ENCODE data around the gene SURF4. TPM values are rescaled to one million over a fixed set of nuclear protein-coding genes. Genes with fewer than 3 reads are reported as not detected.
"Not testable (repeated sequence)": the region's sequence is repeated elsewhere in the genome, so short reads cannot be mapped to it uniquely, and the experiment has no call there.

The SURF4 gene
- polyA plus RNA-seq, 4 donors = 159 to 184 (median 178) TPM

DNA sequence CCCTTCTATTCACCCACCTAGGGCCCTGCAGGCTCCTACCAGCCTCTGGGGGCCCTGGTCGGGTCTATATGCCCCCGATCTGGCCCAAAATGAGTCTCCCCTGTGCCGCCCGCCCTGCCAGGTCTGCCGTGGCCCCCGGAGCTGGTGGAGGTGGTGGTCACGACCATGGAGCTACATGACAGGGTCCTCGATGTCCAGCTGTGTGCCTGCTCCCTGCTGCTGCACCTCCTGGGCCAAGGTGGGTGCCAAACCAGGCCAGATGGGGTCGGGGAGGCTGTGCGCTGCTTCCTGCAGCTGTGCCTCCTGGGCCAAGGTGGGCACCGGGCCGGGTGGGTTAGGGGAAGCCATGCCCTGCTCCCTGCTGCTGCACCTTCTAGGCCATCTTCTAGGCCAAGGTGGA lies 24.4 kb upstream of the SURF4 start:
- no peak for DNase-seq (ENCODE audit: low read depth in 4 of 4, low spot score in 3 of 4)

DNA sequence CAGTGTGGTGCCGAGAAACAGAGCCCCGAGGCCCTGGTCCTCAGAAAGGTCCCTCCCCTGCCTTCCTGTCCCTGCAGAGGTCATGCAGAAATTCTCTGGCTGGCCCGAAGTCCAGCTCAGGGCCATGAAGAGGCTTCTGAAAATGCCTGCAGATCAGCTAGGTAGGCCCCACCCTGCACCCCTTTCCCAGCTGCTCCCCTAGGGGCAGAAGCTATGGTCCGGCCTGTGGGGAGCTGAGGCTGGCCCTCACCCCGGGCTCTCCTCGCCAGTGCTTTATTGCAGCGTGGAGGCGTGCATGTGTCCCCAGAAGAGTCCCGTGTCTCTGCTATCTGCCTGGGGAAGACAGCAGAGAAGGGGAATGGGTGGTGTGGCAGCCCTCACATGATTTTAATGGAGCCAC lies 22.0 kb upstream of the SURF4 start:
- DNase-seq (ENCODE audit: low read depth in 4 of 4, low spot score in 3 of 4) = no peak

DNA sequence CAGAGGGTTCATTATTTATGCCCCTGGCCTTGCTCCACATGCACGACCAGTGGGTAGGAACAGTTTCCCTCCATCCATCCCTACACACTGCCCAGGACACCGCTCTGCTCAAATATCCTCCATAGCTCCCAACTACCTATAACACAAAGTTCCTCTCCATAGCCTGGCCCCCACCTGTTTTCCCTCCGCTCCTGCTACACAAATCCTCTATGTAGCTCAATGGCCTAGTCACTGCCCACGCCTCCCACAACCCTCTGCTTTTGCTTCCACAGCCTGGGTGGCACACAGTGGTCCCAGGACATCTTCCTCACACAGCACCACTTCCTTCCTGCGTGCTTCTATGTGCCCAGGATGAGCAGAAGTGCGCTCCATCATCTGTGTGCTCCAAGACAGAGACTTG lies 21.5 kb upstream of the SURF4 start:
- no peak for DNase-seq (ENCODE audit: low read depth in 4 of 4, low spot score in 3 of 4)

DNA sequence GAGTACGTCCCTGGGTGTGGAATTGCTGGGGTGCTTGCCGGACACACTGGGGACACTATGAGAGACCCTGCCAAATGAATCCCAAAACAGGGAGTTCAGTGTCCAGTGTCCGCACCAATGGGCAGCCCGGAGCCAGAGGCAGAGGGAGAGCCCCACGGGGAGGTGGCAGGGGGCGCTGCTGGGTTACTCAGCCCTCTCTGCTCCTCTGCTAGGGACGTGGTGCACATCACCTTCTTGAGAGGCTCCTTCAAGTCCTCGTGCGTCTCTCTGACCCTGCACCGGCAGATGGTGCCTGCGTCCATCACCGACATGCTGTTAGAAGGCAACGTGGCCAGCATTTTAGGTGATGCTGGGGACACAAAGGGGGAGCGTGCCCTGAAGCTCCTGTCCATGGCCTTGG lies 21.1 kb upstream of the SURF4 start:
- DNase-seq (ENCODE audit: low read depth in 4 of 4, low spot score in 3 of 4) = no peak

DNA sequence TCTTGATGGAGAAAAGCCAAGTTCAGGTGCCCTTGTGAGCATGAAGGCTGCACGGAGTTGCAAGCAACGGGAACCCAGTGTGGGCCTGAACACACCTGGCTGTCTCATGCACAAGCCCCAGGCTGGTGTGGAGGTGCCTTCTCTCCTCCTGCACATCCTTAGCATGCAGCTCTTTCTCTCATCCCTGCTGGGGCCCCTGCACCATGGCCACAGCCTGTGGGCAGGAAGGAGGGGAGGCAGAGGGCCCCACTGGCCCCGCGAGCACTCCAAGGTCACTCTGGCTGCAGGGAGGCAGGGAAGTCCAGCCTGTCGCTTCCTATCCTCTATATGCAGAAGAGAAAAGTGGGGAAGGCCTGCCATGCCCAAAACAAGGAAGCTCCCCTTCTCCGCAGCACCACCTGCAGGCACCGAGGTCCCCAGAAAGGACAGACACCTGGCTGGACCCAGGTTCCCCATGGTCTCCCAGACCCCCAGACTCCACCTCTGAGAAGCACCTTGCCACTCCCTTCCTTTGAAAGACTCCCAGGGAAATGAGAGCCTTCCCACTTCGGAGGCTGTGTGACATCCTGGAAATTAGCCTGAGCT lies 18.9 kb upstream of the SURF4 start:
- no peak for DNase-seq (ENCODE audit: low read depth in 4 of 4, low spot score in 3 of 4)

DNA sequence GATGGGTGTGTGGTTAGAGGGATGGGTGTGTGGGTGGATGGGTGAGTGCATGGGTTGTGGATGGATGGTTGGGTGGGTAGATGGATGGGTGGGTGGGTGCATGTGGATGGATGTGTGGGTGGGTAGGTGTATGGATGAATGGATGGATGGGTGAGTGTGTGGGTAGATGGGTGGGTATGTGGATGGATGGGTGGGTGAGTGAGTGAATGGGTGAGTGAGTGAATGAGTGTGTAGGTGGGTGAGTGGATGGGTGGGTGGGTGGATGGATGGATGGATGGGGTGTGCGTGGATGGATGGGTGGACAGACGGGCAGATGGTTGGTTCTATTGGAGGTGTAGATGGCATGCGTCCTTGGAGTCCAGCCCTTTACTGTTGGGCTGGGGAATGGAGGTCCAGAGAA lies 17.5 kb upstream of the SURF4 start:
- no peak for DNase-seq (ENCODE audit: low read depth in 4 of 4, low spot score in 3 of 4)

DNA sequence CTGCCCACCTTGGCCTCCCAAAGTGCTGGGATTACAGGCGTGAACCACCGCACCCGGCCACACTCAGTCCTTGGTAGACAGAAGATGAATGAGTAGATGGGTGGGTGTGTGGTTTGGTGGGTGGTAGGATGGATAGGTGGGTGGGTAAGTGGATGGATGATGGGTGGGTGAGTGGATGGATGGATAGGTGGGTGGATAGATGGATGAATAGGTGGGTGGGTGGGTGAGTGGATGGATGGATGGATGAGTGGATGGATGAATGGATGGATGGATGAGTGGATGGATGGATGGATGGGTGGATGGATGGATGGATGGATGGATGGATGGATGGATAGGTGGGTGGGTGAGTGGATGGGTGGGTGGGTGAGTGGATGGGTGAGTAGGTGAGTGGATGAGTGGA lies 16.4 kb upstream of the SURF4 start:
- DNase-seq (ENCODE audit: low read depth in 4 of 4, low spot score in 3 of 4) = not testable (repeated sequence)

DNA sequence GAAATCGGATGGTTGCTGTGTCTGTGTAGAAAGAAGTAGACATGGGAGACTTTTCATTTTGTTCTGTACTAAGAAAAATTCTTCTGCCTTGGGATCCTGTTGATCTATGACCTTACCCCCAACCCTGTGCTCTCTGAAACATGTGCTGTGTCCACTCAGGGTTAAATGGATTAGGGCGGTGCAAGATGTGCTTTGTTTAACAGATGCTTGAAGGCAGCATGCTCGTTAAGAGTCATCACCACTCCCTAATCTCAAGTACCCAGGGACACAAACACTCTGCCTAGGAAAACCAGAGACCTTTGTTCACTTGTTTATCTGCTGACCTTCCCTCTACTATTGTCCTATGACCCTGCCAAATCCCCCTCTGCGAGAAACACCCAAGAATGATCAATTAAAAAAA lies 15.6 kb upstream of the SURF4 start:
- not testable (repeated sequence) for DNase-seq (ENCODE audit: low read depth in 4 of 4, low spot score in 3 of 4)

DNA sequence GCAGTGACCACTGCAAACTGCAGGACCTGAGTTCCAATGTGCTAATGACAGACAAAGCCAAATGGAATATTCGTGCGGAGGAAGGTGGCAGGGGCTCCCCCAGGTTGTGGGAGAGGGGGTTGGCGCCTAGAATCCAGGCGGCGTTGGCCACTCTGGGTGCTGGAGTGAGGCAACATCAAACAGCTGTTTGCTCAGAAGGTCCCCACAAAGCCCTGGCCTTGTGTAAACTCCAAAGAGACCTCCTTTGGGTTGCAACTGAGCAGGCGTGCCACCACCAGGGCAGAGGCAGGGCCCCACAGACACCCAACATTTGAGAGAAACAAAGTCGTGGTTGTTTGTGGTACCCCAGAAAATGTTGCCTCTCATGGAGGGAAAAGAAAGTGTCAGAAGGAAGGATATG lies 14.9 kb upstream of the SURF4 start:
- no peak for DNase-seq (ENCODE audit: low read depth in 4 of 4, low spot score in 3 of 4)

DNA sequence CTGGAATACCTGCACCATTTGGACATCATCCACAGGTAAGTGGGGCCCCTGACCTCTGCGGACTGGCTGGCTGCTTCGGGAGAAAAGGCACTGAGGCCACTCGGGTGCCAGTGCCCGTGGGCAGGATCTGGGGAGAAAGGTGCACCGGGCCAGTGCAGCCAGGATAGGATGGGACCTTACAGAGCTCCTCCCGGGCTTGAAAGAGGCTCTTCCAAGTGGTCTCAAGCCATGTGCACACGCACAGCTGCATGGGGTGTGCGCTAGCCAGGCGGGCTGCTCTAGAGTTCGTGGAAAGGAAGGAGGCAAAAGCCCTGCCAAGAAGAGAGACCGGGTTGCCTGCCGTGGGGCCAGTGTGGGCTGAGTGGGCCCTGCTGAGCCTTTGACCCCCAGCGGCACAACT lies 13.7 kb upstream of the SURF4 start:
- no peak for DNase-seq (ENCODE audit: low read depth in 4 of 4, low spot score in 3 of 4)

DNA sequence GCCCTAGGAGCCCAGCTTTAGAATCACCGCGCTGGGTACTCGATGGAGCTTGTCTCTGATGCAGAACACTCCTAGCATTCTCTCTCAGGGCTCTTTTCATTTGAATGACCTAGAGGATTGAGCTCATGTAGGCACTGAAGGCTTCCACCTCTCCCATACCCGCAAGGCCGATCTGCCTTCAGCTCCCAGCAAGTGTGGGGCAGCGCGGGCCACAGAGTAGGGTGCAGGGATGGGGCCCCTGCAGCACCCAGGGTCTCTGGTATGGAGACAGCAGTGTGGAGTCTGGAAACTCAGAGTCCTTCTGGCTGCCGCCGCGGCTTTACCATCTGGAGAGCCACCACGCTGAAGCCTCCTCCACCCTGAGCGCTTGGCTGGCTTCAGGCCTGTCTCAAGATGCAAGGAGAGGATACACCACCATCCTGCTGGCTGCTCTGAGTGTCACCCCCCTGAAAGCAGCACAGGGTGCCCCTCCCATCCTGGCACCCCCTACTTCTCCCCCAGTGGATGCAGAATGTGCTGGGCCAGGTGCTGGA lies 13.2 kb upstream of the SURF4 start:
- no peak for DNase-seq (ENCODE audit: low read depth in 4 of 4, low spot score in 3 of 4)

DNA sequence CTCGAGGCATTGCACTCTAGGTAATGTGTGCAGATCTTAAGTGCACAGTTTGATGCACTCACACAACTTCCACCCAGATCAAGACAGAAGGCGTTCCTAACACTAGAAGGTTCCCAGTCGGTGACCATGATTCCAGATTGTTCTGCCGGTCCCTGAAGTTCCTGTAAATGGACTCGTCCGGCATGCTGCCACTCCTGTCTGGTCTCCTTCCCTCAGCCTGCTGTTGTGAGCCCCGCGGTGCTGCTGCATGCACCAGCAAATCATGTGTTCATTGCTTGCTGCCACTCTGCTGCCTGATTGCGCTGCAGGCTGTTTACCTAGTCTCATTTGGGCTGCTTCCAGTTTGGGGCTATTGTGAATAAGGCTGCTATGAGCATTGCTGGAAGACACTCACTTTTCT lies 11.8 kb upstream of the SURF4 start:
- no peak for DNase-seq (ENCODE audit: low read depth in 4 of 4, low spot score in 3 of 4)

DNA sequence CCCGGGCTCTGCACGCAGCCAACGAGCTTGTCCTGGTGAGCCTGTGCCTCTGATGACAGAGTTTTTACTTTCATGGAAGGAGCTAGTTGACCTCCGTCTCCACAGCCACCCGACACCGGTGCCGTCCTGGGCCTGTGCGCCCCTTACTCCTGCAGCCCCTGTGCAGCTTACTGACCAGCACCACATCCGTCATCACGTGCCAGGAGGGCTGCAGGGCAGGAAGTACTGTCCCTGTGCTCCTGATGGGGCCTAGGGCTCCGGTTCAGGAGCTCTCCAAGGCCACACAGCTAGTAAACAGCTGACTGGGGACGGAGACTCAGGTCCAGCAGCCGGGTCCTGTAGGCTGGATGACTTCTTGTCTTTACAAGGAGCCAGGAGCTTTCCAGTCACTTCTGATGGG lies 10.5 kb upstream of the SURF4 start:
- DNase-seq (ENCODE audit: low read depth in 4 of 4, low spot score in 3 of 4) = no peak

DNA sequence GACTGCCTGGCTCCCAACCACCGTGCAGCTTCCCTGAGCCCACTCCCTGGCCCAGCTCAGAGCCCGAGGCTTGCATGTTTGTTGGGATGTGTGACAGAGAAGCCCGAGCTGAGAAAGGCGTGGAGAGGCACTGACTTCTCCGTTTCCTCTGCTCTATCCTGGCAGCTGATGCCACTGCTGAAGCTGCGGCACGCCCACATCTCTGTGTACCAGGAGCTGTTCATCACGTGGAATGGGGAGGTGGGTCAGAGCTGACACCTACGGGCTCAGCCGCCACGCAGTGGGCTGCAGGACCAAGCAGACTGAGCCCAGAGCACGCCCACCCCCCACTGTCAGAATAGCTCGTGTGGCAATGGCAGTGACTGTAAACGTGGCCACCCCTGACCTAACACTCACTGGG lies 9.6 kb upstream of the SURF4 start:
- DNase-seq (ENCODE audit: low read depth in 4 of 4, low spot score in 3 of 4) = no peak

DNA sequence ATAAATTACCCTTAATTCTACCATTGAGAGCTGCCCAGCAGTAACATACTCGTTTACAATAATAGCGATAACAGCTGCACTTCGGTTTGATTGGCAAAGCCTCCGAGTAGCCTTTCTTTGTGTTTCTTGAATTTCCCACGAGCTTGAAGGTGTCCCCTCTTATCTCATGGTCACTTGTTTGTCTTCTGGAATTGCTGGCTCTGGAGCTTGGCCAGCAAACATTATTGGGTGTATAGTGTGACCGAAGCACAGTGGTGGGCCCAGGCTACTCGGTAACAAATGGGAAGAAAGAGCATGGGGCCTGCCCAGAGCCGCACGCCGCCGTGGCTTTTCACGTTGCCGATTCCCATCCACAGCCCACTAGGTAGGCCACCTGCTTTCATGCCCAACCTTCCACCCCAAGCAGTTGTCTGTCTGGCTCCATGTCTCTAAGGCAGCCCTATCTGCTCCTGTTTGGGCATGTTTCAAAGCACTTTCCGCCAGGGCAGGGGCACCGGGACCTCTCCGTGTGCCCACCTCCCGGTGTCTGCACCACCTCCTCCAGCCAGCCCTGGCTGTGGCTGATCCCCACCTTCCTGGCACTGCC lies 9.0 kb upstream of the SURF4 start:
- DNase-seq (ENCODE audit: low read depth in 4 of 4, low spot score in 3 of 4) = no peak

DNA sequence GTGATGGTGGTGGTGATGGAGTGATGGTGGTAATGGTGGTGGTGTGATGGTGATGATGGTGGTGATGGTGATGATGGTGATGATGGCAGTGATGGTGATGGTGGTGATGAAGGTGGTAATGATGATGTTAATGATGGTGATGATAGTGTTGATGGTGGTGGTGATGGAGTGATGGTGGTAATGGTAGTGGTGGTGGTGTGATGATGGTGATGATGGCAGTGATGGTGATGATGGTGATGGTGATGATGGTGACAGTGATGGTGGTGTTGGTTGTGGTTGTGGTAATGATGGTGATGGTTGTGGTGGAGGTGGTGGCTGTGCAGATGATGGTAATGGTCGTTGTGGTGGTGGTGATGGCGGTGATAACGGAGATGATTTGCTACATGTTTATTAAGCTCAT lies 7.6 kb upstream of the SURF4 start:
- DNase-seq (ENCODE audit: low read depth in 4 of 4, low spot score in 3 of 4) = no peak

DNA sequence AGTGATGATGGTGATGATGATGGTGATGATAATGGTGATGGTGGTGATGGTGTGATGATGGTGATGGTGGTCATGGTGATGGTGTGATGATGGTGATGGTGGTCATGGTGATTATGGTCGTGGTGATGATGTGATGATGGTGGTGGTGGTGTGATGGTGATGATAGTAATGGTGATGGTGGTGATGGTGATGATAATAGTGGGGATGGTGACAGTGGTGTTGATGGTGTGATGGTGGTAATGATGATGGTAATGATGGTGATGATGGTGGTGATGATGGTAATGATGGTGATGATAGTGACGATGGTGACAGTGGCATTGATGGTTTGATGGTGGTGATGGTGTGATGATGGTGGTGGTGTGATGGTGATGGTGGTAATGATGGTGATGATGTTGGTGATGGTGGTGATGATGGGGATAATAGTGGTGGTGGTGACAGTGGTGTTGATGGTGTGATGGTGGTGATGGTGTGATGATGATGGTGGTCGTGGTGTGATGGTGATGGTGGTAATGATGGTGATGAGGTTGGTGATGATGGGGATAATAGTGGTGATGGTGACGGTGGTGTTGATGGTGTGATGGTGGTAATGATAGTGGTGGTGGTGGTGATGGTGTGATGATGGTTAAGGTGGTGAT lies 6.8 kb upstream of the SURF4 start:
- DNase-seq (ENCODE audit: low read depth in 4 of 4, low spot score in 3 of 4) = no peak

DNA sequence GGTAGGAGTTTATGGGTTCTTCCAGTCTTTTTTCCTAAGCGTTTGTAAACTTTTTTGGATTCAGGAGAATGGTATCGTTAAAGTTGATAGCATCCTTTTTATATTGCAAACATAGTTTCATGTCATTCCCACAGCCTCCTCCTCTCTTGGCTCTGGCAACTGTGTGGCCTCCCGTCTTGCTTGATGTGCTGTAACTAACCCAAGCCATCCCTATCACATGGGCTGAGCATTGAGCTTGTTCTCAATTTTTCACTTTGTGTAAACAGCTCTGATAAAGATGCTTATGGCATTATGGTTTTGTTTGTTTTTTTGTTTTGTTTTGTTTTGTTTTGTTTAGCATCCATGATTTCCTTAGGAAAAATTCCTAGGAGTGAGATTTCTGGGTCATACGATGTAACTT lies 4.9 kb upstream of the SURF4 start:
- DNase-seq (ENCODE audit: low read depth in 4 of 4, low spot score in 3 of 4) = no peak

DNA sequence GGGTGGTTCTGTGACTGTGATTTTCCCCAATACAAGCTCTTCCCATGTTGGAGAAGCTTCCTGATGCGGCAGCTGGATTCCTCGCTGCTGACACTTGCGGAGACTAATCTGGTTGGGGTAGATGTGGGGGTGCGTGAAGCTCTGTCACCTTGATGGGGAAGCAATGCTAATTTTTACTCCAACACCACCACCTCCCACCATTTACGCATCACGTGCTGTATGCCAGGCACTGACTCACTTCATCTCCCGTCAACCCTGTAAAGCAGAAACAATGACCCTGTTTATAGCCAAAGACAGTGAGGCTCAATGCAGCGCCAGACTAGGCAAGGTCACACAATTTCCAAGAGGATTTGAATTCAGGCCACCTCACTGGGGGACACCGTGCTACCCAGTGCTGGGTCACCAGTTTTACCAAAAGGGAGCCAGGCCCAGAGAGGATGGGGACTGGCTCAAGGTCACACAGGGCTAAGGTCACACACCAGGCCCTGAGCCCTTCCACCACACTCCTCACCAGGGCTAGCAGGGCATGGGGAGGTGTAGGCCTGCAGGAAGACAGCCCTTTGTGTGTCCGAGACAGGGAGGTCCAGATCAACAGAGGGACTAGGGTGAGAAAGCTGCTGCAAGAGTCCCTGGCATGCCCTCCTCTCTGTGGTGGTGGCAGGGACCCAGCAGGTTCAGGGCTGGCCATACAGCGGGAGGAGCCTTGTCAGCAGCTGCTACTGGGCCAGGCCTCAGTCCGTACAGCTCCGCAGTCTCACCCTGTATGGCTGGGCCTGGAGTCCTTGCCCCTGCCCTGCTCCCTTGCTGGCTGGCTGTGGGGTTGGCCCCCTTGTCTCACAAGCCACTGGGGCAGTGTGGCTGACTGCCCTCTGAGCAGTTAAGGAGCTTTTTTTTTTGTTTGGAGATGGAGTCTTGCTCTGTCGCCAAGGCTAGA lies 3.6 kb upstream of the SURF4 start:
- DNase-seq (ENCODE audit: low read depth in 4 of 4, low spot score in 3 of 4) = no peak

DNA sequence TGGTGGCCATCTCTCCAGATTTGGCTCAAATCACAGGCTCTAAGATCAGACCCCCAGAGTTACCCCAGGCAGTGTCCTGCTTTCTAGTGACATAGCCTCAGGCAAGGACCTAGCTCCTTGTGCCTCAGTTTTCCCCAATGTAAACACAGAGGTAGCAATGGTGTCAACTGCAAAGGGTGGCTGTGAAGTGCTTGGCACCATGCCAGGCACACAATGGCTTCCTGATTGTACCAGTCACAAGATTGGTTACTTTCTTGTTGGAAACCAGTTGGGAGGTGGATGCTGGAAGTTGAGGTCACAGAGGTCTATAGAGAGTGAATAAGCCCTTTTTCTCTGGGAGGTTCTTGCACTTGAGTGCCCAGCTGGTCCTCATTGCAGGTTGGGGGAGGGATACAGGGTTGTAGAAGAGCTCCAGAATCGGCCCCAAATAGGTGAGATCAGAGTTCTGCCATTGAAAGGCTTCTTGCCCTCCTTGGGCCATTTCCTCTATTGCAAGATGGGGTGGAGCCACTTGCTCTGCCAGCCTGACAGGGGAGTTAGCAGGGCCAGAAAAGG lies 2.6 kb upstream of the SURF4 start:
- DNase-seq (ENCODE audit: low read depth in 4 of 4, low spot score in 3 of 4) = no peak

DNA sequence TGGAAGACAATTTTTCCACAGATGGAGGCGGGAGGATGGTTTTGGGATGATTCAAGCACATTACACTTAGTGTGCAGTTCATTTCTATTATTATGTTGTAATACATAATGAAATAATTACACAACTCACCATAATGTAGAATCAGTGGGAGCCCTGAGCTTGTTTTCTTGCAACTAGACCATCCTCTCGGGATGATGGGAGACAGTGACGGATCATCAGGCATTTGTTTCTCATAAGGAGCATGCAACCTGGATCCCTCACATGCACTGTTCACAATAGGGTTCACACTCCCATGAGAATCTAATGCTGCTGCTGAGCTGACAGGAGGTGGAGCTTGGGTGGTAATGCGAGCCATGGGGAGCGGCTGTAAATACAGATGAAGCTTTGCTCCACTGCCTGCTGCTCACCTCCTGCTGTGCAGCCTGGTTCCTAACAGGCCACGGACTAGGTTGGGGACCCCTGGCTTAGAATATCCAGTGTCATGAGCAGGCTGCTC lies 1.9 kb upstream of the SURF4 start:
- no peak for DNase-seq (ENCODE audit: low read depth in 4 of 4, low spot score in 3 of 4)
